Prostate gland (tissue), 2 donors: ENCODE data around the gene NID2.

ENCODE experiments used
- CTCF ChIP-seq, 4 experiments: fragments of 200-600 bp in 2 of 4; fragments of 450-650 bp in 2 of 4; sonication (generic) in 2 of 4; IDR thresholded peaks; 1 replicate in 3 of 4; 2 replicates in 1 of 4; pipeline ENCODE4 v1.5.1; 2016 to 2019; ENCODE audit warnings: antibody characterized with exemption in 4 of 4, mild to moderate bottlenecking in 2 of 4, moderate library complexity in 2 of 4
- POLR2A ChIP-seq: fragments of 450-650 bp; IDR thresholded peaks from one replicate; pipeline ENCODE4 v1.6.1; 2016; ENCODE audit warnings: antibody characterized with exemption, mild to moderate bottlenecking

- TF ChIP-seq CTCF (IDR thresholded peaks at IDR 0.05) (no peak), POLR2A (no peak)
Observed at GRCh38 chr14:52032204-52032801, 36.6 kb downstream of the NID2 start.
